ENCODE measurements around the gene DGKZ.
"Not testable (repeated sequence)": the region's sequence is repeated elsewhere in the genome, so short reads cannot be mapped to it uniquely, and the experiment has no call there.

DGKZ gene

DNA sequence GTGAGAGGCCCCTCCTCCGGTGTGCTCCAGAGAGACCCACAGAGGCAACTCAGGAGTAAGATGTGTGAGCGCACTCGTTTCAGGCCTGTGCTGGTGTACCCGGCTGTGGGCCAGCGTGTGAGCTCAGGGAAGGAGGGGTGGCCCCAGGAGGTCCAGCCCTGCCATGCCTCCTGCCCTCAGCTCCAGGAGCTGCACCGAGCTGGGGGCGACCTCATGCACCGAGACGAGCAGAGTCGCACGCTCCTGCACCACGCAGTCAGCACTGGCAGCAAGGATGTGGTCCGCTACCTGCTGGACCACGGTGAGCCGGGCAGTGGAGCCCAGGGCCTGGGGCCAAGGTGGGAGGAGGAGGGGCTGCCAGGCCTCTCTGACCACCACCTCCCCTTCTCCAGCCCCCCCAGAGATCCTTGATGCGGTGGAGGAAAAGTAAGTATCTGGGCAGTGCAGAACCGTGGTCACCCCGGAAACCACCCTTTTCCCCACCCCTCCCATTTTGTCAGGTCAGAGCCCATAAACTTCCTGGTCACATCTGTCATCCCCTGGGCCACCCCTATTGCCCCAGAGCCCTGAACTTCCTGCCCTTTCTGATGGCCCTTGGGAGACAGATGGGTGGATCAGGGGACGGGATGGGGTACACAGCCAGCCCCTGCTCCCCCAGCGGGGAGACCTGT is 31.7 kb downstream of the DGKZ start:
- no peak for TF ChIP-seq CTCF (IDR thresholded peaks at IDR 0.05; ENCODE audit: low read depth, low read length)
- DNase-seq, result no peak
- Histone ChIP-seq H3K4me1 (no peaks in the 10 kb centered on the region), H3K36me3 (no peaks in the 10 kb centered on the region; the same call in 1 of the 2 replicates), H3K27me3 (no peaks in the 10 kb centered on the region), H3K4me3 (ENCODE audit: low read depth, low read length) (no peak overlapping the region), H3K9me3 (no peaks in the 10 kb centered on the region)

- H3K4me3 ChIP-seq (ENCODE audit: low read depth, low read length); H3K9me3 ChIP-seq; H3K36me3 ChIP-seq; H3K27me3 ChIP-seq; H3K4me1 ChIP-seq: not testable (repeated sequence)
- peak; percentile 39 for DNase-seq
Observed at GRCh38 chr11:46379482-46380293, 32.4 kb downstream of the DGKZ start.

DNA sequence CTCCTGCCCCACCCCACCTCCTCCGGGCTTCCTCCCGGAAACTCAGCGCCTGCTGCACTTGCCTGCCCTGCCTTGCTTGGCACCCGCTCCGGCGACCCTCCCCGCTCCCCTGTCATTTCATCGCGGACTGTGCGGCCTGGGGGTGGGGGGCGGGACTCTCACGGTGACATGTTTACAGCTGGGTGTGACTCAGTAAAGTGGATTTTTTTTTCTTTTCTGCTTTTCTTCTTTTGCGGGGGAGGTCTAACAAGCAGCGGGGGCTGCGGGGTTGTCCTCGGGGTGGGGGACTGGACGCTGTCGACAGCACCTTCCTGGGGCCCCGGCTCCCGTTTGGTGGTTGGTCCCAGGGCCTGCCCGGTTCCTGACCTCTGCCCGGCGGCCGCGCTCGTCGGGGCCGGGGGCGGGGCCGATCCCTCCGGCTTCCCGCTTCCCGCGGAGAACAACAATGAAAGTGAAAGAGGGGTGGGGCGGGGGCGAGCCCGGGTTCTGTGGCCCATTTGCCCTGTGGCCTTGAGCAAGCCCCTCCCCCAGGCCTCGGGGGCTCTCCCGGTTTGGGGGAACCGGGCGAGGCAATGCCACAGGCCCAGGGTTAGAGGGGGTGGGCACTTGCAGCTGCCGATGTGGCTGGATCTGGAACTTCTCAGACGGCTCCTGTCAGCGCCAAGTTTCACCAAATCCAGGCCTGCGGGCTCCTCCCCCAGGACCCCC is 33.2 kb downstream of the DGKZ start:
- TF ChIP-seq CTCF (IDR thresholded peaks at IDR 0.05; ENCODE audit: low read depth, low read length), result no peak
- no peaks in the 10 kb centered on the region; the same call in 1 of the 2 replicates for H3K36me3 ChIP-seq
- peak overlapping the region; percentile 56 for H3K4me3 ChIP-seq (ENCODE audit: low read depth, low read length)
- no peaks in the 10 kb centered on the region for H3K27me3 ChIP-seq
- no peaks in the 10 kb centered on the region for H3K9me3 ChIP-seq
- peak; percentile 66 for DNase-seq
- no peaks in the 10 kb centered on the region for H3K4me1 ChIP-seq

DNA sequence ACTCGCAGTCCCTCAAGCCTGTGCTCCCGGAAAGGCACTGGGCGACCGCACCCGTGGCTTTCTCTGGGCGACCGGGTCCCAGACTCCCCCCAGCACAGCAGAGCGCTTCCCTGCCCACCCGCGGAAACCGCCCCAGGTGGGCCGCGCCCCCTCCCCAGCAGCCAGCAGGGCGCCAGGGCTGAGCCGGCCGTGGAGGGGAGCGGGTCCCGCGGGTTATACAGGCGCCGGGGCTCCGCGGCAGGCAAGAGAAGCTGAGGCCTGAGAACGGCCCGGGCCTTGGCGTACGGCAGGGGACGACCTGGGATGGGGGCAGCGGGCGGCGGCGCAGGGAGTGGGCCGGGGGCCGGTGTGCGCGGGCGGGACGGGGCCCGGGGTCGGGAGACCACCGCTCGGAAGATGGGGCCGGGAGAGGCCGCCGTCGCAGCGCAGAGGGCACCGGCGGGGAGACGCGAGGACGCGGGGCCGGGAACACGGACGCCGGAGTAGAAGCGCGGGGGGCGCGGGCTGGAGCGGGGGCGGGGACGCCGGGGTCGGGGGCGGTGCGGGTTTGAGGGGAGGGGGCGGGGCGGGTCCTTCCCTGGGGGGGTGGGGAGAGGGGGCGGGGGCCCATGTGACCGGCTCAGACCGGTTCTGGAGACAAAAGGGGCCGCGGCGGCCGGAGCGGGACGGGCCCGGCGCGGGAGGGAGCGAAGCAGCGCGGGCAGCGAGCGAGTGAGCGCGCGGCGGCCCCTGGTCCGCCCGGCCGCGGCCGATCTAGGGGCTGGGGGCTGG is 34.0 kb downstream of the DGKZ start, which contains the start of gene MDK:
Gene MDK (plus strand): TSS at position 622 of the 771 bp plus-strand sequence. CDS start 389 bp downstream, outside the sequence.
- Histone ChIP-seq H3K36me3 (no peaks in the 10 kb centered on the region), H3K4me3 (ENCODE audit: low read depth, low read length) (peak within 1 kb of the TSS; percentile 62), H3K27me3 (no peaks in the 10 kb centered on the region), H3K9me3 (no peaks in the 10 kb centered on the region), H3K4me1 (no peaks in the 10 kb centered on the region)
- TF ChIP-seq CTCF (IDR thresholded peaks at IDR 0.05; ENCODE audit: low read depth, low read length), result no peak
- peak; percentile 43 for DNase-seq

- Histone ChIP-seq H3K27me3 (no peaks in the 10 kb centered on the region), H3K36me3 (no peaks in the 10 kb centered on the region), H3K4me3 (ENCODE audit: low read depth, low read length) (peak overlapping the region; percentile 62), H3K4me1 (no peaks in the 10 kb centered on the region), H3K9me3 (no peaks in the 10 kb centered on the region)
- no peak for DNase-seq
- TF ChIP-seq CTCF (IDR thresholded peaks at IDR 0.05; ENCODE audit: low read depth, low read length), result no peak
Observed at GRCh38 chr11:46381819-46382645, 34.8 kb downstream of the DGKZ start.
